HepG2 (cell line): ENCODE results near the gene NCOA3. TPM values are rescaled to one million over a fixed set of nuclear protein-coding genes. Genes with fewer than 3 reads are reported as not detected.

Source experiments
- ATAC-seq: fragments of 200-7000 bp; cut with Tn5 transposase; 3 replicates; pipeline ENCODE4 v1.9.1; 2020; ENCODE audit warnings: mild to moderate bottlenecking, moderate library complexity
- BruUV-seq: library from RNA; stranded (reverse); fragments of 400-500 nt; replicated peaks from 2 replicates; lab custom pipeline; 2021; lab: Mats Ljungman, UMichigan
- CTCF ChIA-PET: fragments of 300-600 bp; formaldehyde crosslinking; extraction: SDS; loops from one replicate; lab custom pipeline; 2021; ENCODE audit warnings: low total read pairs, inconsistent platforms, low intra/inter-chr PET ratio; lab: Yijun Ruan, JAX
- POLR2A ChIA-PET: fragments of 350-600 bp; sonication (Branson Sonifier 250); formaldehyde crosslinking; loops from one replicate; lab custom pipeline; 2020; ENCODE audit warnings: antibody characterized with exemption, inconsistent platforms; lab: Yijun Ruan, JAX
- DNase-seq: peaks from one replicate; pipeline ENCODE4 v3.0.0-alpha.2; 2015; ENCODE audit warnings: low spot score
- FAIRE-seq: peaks from 3 replicates; lab custom pipeline; 2011; peaks lifted over from hg19 to GRCh38; lab: Jason Lieb, UNC
- H2AFZ ChIP-seq: one replicate; pipeline ENCODE4 v1.6.1; 2011; ENCODE audit warnings: low read length, inconsistent platforms
- H3K27ac ChIP-seq: fragments of 300-600 bp; 3 replicates; pipeline ENCODE4 v1.8.0; 2011; ENCODE audit warnings: mixed run types, mild to moderate bottlenecking, mixed read lengths, low read length, inconsistent platforms; ENCODE audit not compliant: insufficient read depth; ENCODE audit errors: extremely low read length
- H3K27me3 ChIP-seq, 2 experiments: fragments of 200-600 bp in 1 of 2; 2 replicates in 1 of 2; 3 replicates in 1 of 2; pipeline versions ENCODE4 v1.6.0 to v1.8.0; 2011; ENCODE audit warnings: low read length in 2 of 2, mild to moderate bottlenecking in 2 of 2, moderate library complexity in 2 of 2, inconsistent platforms in 1 of 2; ENCODE audit not compliant: insufficient read depth in 2 of 2, control insufficient read depth in 1 of 2
- H3K36me3 ChIP-seq, 2 experiments: fragments of 200-600 bp in 1 of 2; replicated peaks in 1 of 2; 2 replicates in 1 of 2; 3 replicates in 1 of 2; pipeline versions ENCODE4 v1.5.1 to v1.8.0; 2011; ENCODE audit warnings: low read length in 2 of 2, inconsistent platforms in 1 of 2; ENCODE audit not compliant: insufficient read depth in 2 of 2, control insufficient read depth in 1 of 2
- H3K4me1 ChIP-seq: 2 replicates; pipeline ENCODE4 v1.5.1; 2012; ENCODE audit warnings: low read length, inconsistent platforms; ENCODE audit not compliant: insufficient read depth
- H3K4me2 ChIP-seq: 2 replicates; pipeline ENCODE4 v1.6.0; 2011; ENCODE audit warnings: low read depth, low read length, inconsistent platforms
- H3K4me3 ChIP-seq, 3 experiments: fragments of 200-600 bp in 1 of 3; sonication (generic), shearing (Covaris generic) in 1 of 3; replicated peaks in 1 of 3; 2 replicates each; pipeline ENCODE4 v1.5.1; 2011 to 2016; ENCODE audit warnings: low read length in 3 of 3, inconsistent platforms in 2 of 3, low read depth in 2 of 3, mild to moderate bottlenecking in 2 of 3, control low read depth in 1 of 3, mixed read lengths in 1 of 3; ENCODE audit not compliant: insufficient read depth in 1 of 3
- H3K79me2 ChIP-seq: one replicate; pipeline ENCODE4 v1.6.1; 2011; ENCODE audit warnings: low read length, inconsistent platforms; ENCODE audit not compliant: insufficient read depth
- H3K9ac ChIP-seq: 2 replicates; pipeline ENCODE4 v1.6.0; 2011; ENCODE audit warnings: mild to moderate bottlenecking, low read depth, low read length, inconsistent platforms; ENCODE audit not compliant: insufficient read depth
- H3K9me3 ChIP-seq: 2 replicates; pipeline ENCODE4 v1.5.1; 2012; ENCODE audit warnings: mild to moderate bottlenecking, low read length
- H4K20me1 ChIP-seq: 2 replicates; pipeline ENCODE4 v1.6.0; 2011; ENCODE audit warnings: inconsistent platforms, mild to moderate bottlenecking, low read length, moderate library complexity; ENCODE audit not compliant: insufficient read depth
- EP300 ChIP-seq, 3 experiments: sonication (generic) in 1 of 3; formaldehyde crosslinking in 1 of 3; IDR thresholded peaks; 2 replicates each; pipeline versions ENCODE4 v1.5.1 to v1.6.1; 2011 to 2020; ENCODE audit warnings: low read depth in 2 of 3, low read length in 2 of 3, borderline replicate concordance in 1 of 3, improper control_type of control experiment in 1 of 3, mild to moderate bottlenecking in 1 of 3, missing genetic modification reagents in 1 of 3, moderate library complexity in 1 of 3
- FLYWCH1 ChIP-seq: sonication (generic); formaldehyde crosslinking; IDR thresholded peaks from 2 replicates; pipeline ENCODE4 v1.8.1; 2023; ENCODE audit warnings: mild to moderate bottlenecking, missing genetic modification reagents
- MED8 ChIP-seq: sonication (generic); formaldehyde crosslinking; IDR thresholded peaks from 2 replicates; pipeline ENCODE4 v1.8.1; 2023; ENCODE audit warnings: mild to moderate bottlenecking, missing genetic modification reagents; ENCODE audit not compliant: insufficient replicate concordance
- MTA1 ChIP-seq: sonication (generic); formaldehyde crosslinking; IDR thresholded peaks from 2 replicates; pipeline ENCODE4 v1.4.0; 2020; ENCODE audit warnings: missing genetic modification reagents, mild to moderate bottlenecking, borderline replicate concordance
- MYNN ChIP-seq: sonication (generic); formaldehyde crosslinking; IDR thresholded peaks from 2 replicates; pipeline ENCODE4 v1.4.0; 2020; ENCODE audit warnings: mild to moderate bottlenecking, low read depth, missing genetic modification reagents
- ONECUT2 ChIP-seq: sonication (generic); formaldehyde crosslinking; IDR thresholded peaks from 2 replicates; pipeline ENCODE4 v1.4.0; 2020; ENCODE audit warnings: missing genetic modification reagents
- RCOR2 ChIP-seq: IDR thresholded peaks from 2 replicates; pipeline ENCODE4 v1.6.1; 2016; ENCODE audit warnings: missing biosample characterization, missing genetic modification reagents
- RFXANK ChIP-seq: IDR thresholded peaks from 2 replicates; pipeline ENCODE4 v1.6.1; 2016
- RORA ChIP-seq: sonication (generic); formaldehyde crosslinking; IDR thresholded peaks from 2 replicates; pipeline ENCODE4 v1.5.0; 2020; ENCODE audit warnings: mild to moderate bottlenecking, missing genetic modification reagents, moderate library complexity
- STAT6 ChIP-seq: sonication (generic); formaldehyde crosslinking; IDR thresholded peaks from 2 replicates; pipeline ENCODE4 v1.4.0; 2020; ENCODE audit warnings: missing genetic modification reagents, mild to moderate bottlenecking, borderline replicate concordance
- ZC3H4 ChIP-seq: sonication (generic); formaldehyde crosslinking; IDR thresholded peaks from 2 replicates; pipeline ENCODE4 v1.4.0; 2020; ENCODE audit warnings: missing genetic modification reagents, borderline replicate concordance
- ZNF180 ChIP-seq: sonication (generic); formaldehyde crosslinking; IDR thresholded peaks from 2 replicates; pipeline ENCODE4 v1.4.0; 2020; ENCODE audit warnings: low read depth, missing genetic modification reagents, borderline replicate concordance
- ZNF224 ChIP-seq: sonication (generic); formaldehyde crosslinking; IDR thresholded peaks from 2 replicates; pipeline ENCODE4 v1.5.0; 2020; ENCODE audit warnings: mild to moderate bottlenecking, missing genetic modification reagents
- ZNF530 ChIP-seq: sonication (generic); formaldehyde crosslinking; IDR thresholded peaks from 2 replicates; pipeline ENCODE4 v1.5.0; 2020; ENCODE audit warnings: low read depth, mild to moderate bottlenecking, missing genetic modification reagents
- ZNF674 ChIP-seq: sonication (generic); formaldehyde crosslinking; IDR thresholded peaks from 2 replicates; pipeline ENCODE4 v1.5.0; 2020; ENCODE audit warnings: low read depth, mild to moderate bottlenecking, missing genetic modification reagents
- ZSCAN25 ChIP-seq: sonication (generic); formaldehyde crosslinking; IDR thresholded peaks from 2 replicates; pipeline ENCODE4 v1.8.0; 2022; ENCODE audit warnings: mild to moderate bottlenecking, missing genetic modification reagents
- WGBS: methylation state at CpG from one replicate; pipeline ENCODE4 v1.1.6; 2017; ENCODE audit warnings: low lambda C conversion rate; 5-methylcytosine and 5-hydroxymethylcytosine counted together
- in situ Hi-C: cut with HindIII; loops from 2 replicates; pipeline ENCODE4 v1.10.0; 2017; ENCODE audit warnings: low pct_unique_long_range_greater_than_20kb; ENCODE audit not compliant: extremely low pct_ligation_motif_present
- intact Hi-C: fragments of 100-400 bp; cut with micrococcal nuclease; formaldehyde crosslinking; loops from one replicate; pipeline ENCODE4 v1.10.0; 2022; ENCODE audit not compliant: unreplicated experiment
- polyA plus RNA-seq, 8 experiments: library from polyadenylated mRNA; depleted of rRNA in 3 of 8; stranded (reverse) in 7 of 8; unstranded in 1 of 8; fragments of >200 nt; fragmentation: Illumina TruSeq in 4 of 8; extraction: Trizol in 4 of 8; gene quantifications; 2 replicates each; pipeline versions ENCODE4 v1.2.1 to v1.2.3, GENCODE V29; 2011 to 2016; ENCODE audit warnings: low read depth in 4 of 8, missing spikeins in 1 of 8, mixed read lengths in 1 of 8; ENCODE audit not compliant: insufficient read depth in 1 of 8
- total RNA-seq, 5 experiments: library from RNA; depleted of rRNA; stranded (reverse); fragments of >200 nt; fragmentation: Illumina TruSeq; extraction: Trizol; gene quantifications; 2 replicates each; pipeline ENCODE4 v1.2.3, GENCODE V29; 2016; ENCODE audit warnings: low read depth in 1 of 5
- TF ChIP-seq, protein P1 (sequence below): sonication (generic); formaldehyde crosslinking; conservative IDR thresholded peaks from 2 replicates; pipeline ENCODE4 v1.4.0; 2020; ENCODE audit warnings: missing genetic modification reagents
- TF ChIP-seq, protein P2 (sequence below): IDR thresholded peaks from 2 replicates; pipeline ENCODE4 v1.6.1; 2016; ENCODE audit warnings: mild to moderate bottlenecking, missing biosample characterization, missing genetic modification reagents
- TF ChIP-seq, protein P3 (sequence below): IDR thresholded peaks from 2 replicates; pipeline ENCODE4 v1.6.1; 2012; ENCODE audit warnings: inconsistent platforms

Gene NCOA3
- total and polyA plus RNA-seq, 2 of the 13 experiments (the other 11 are each of a cell fraction or from before 2014, with no cell fraction given): 35.0 to 56.8 TPM

DNA sequence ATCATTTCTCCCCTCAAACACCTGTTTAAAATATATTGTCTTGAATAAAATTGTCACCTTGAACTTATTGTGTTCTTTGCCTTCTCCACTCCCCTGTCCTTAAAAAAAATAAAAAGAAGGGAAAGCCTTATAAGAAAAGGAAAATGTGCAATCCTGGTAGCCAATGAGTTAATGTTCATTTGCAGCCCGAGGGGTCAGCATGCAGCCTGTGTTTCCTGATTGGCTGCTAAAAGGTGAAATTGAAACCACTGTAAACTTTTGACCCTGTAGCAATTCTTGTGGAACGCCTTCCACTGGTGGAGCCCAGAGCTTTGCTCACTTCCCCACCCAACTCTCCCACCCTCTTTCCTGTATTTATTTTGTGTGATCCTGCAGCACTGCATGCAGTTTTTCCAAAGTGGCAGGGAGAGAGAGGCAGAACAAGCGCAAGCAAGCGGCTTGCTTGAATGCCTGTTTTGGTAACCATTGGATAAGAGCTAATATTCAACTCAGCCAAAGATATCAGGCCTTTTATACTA, 74.9 kb downstream of the NCOA3 start:
- ATAC-seq: peak; percentile 98
- H3K9ac ChIP-seq: peak overlapping the region; percentile 38; the same call in 1 of the 2 replicates
- H4K20me1 ChIP-seq: peaks cover 4% of the 10 kb centered on the region
- peak overlapping the region; percentile 51 for H3K27ac ChIP-seq
- FAIRE-seq: peak; percentile 97
- ChIA-PET POLR2A (interaction anchor here (0.6 to 2.4 kb wide), 10 partner anchors 8 to 218 kb away, joined by 3 to 15 read pairs (median 4); partner anchors contain the start of gene NCOA3), CTCF (no interaction called here)
- intact Hi-C loops (loop anchor here (5.0 kb wide), 3 partner anchors 46 to 114 kb away; partner anchors contain the start of gene NCOA3), in situ Hi-C loops (no loop called here)
- H3K27me3 ChIP-seq: no peaks in the 10 kb centered on the region
- H3K79me2 ChIP-seq: peaks cover 98% of the 10 kb centered on the region
- BruUV-seq: no TSS peak
- 1% methylated on average over 4 of the region's 4 CpGs for WGBS
- H3K4me3 ChIP-seq: peak overlapping the region; percentile 22 to 49 (median 44); a peak in 4 of 6 replicates
- peak; percentile 97 for DNase-seq
- H3K4me1 ChIP-seq: peaks cover 97% of the 10 kb centered on the region
- H3K4me2 ChIP-seq: peak overlapping the region; percentile 74
- H3K9me3 ChIP-seq: peaks cover 1% of the 10 kb centered on the region
- no peak overlapping the region for H2AFZ ChIP-seq
- peaks cover 0 to 2% of the 10 kb centered on the region in 2 experiments; a peak in 2 of 5 replicates for H3K36me3 ChIP-seq
- TF ChIP-seq MYNN (no peak), FLYWCH1 (CRISPR knock-in tag) (no peak), MTA1 (CRISPR knock-in tag) (no peak), RORA (no peak), ZNF674 (no peak), ZC3H4 (CRISPR knock-in tag) (no peak), ZSCAN25 (CRISPR knock-in tag) (peak; percentile 30; the same call in 1 of the 2 replicates), RFXANK (CRISPR knock-in tag) (no peak; the same call in none of the 2 replicates), STAT6 (no peak), EP300 (IDR thresholded peaks at IDR 0.05; ENCODE audit: low read depth in 2 of 2, low read length in 2 of 2) (peak; percentile 70 to 72), EP300 (CRISPR knock-in tag; IDR thresholded peaks at IDR 0.05; ENCODE audit: borderline replicate concordance) (no peak; the same call in 1 of the 2 replicates), ONECUT2 (CRISPR knock-in tag) (no peak), MED8 (no peak), RCOR2 (CRISPR knock-in tag) (peak; percentile 72), ZNF180 (CRISPR knock-in tag) (no peak), ZNF224 (CRISPR knock-in tag) (no peak), ZNF530 (CRISPR knock-in tag) (no peak)
- TF ChIP-seq, protein P1, sequence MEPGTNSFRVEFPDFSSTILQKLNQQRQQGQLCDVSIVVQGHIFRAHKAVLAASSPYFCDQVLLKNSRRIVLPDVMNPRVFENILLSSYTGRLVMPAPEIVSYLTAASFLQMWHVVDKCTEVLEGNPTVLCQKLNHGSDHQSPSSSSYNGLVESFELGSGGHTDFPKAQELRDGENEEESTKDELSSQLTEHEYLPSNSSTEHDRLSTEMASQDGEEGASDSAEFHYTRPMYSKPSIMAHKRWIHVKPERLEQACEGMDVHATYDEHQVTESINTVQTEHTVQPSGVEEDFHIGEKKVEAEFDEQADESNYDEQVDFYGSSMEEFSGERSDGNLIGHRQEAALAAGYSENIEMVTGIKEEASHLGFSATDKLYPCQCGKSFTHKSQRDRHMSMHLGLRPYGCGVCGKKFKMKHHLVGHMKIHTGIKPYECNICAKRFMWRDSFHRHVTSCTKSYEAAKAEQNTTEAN (CRISPR knock-in tag): 0 out of 2 replicates have a peak, but pooled peaks have one; percentile 67
- TF ChIP-seq, protein P2, sequence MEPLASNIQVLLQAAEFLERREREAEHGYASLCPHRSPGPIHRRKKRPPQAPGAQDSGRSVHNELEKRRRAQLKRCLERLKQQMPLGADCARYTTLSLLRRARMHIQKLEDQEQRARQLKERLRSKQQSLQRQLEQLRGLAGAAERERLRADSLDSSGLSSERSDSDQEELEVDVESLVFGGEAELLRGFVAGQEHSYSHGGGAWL (CRISPR knock-in tag): peak; percentile 25; the same call in 1 of the 2 replicates
- TF ChIP-seq, protein P3, sequence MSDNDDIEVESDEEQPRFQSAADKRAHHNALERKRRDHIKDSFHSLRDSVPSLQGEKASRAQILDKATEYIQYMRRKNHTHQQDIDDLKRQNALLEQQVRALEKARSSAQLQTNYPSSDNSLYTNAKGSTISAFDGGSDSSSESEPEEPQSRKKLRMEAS: peak; percentile 75
